Measurements from ENCODE around the gene ZNF844. TPM values are rescaled to one million over a fixed set of nuclear protein-coding genes. Genes with fewer than 3 reads are reported as not detected.
"Not testable (repeated sequence)": the region's sequence is repeated elsewhere in the genome, so short reads cannot be mapped to it uniquely, and the experiment has no call there.

The ZNF844 gene
- total and polyA plus RNA-seq, 7 experiments from 2014 or later = 1.0 to 20.9 (median 14.9) TPM

GRCh38 chr19:12052497-12053169, 11.9 kb upstream of the ZNF844 start, which contains the start of gene ZNF878:
Gene ZNF878, minus strand, starts transcription at chr19:12052961. Its CDS starts 160 bp downstream, at chr19:12052801.
- H3K27me3 ChIP-seq (ENCODE audit: control insufficient read depth in 2 of 2, insufficient read depth in 2 of 2, low read length in 2 of 2) = no peaks in the 10 kb centered on the region
- Mint-ChIP-seq H3K9me3 (peaks cover 0 to 16% (median 7%) of the 10 kb centered on the region in 11 donors), H3K27ac (peak within 1 kb of the TSS in 7 of 9 donors; percentile 9 to 61 (median 53)), H3K27me3 (peaks cover 5 to 11% (median 9%) of the 10 kb centered on the region in 5 donors), H3K4me1 (peaks cover 6 to 18% (median 13%) of the 10 kb centered on the region in 7 donors), H3K36me3 (peaks cover 0 to 11% (median 4%) of the 10 kb centered on the region in 5 donors), H3K4me3 (peak within 1 kb of the TSS; percentile 81 to 92 (median 86))
- ChIA-PET CTCF (interaction anchor here (0.5 kb wide), 1 partner anchor 168 kb away, joined by 4 read pairs; no protein-coding TSS in a partner anchor), POLR2A (interaction anchor here (1.0 to 1.3 kb wide), 2 partner anchors 34 to 128 kb away, joined by 3 to 5 read pairs; partner anchors contain the start of gene ZNF700)
- peak in 5 of 9 donors; percentile 24 to 40 (median 30) for DNase-seq
- peak within 1 kb of the TSS; percentile 61 for H3K4me3 ChIP-seq (ENCODE audit: low read length)
- intact Hi-C loops (cut with micrococcal nuclease) = loop anchor here in 1 of 2 donors (10.0 kb wide), 1 partner anchor 292 kb away; no protein-coding TSS in a partner anchor
- peak within 1 kb of the TSS; percentile 27 for H3K27ac ChIP-seq (ENCODE audit: low read depth, low read length)
- H3K4me1 ChIP-seq (ENCODE audit: control insufficient read depth in 2 of 2, insufficient read depth in 2 of 2, low read length in 2 of 2) = peaks cover 5 to 10% of the 10 kb centered on the region in 2 donors
- H3K36me3 ChIP-seq (ENCODE audit: control insufficient read depth in 2 of 3, insufficient read depth in 3 of 3, low read length in 3 of 3) = no peaks in the 10 kb centered on the region
- peak; percentile 87 for ATAC-seq
- no peaks in the 10 kb centered on the region for H3K9me3 ChIP-seq (ENCODE audit: control insufficient read depth in 2 of 3, low read length in 3 of 3)

GRCh38 chr19:12055784-12056183, 8.7 kb upstream of the ZNF844 start:
- ChIA-PET POLR2A (interaction anchor here (0.7 kb wide), 1 partner anchor 21 kb away, joined by 4 read pairs; no protein-coding TSS in a partner anchor), CTCF (interaction anchor here (0.9 to 1.3 kb wide), 2 partner anchors 10 to 12 kb away, joined by 3 read pairs; no protein-coding TSS in a partner anchor)
- Histone ChIP-seq H3K9me3 (ENCODE audit: control insufficient read depth in 2 of 3, low read length in 3 of 3) (no peaks in the 10 kb centered on the region), H3K27me3 (ENCODE audit: control insufficient read depth in 2 of 2, insufficient read depth in 2 of 2, low read length in 2 of 2) (no peaks in the 10 kb centered on the region), H3K4me1 (ENCODE audit: control insufficient read depth in 2 of 2, insufficient read depth in 2 of 2, low read length in 2 of 2) (peaks cover 5 to 10% of the 10 kb centered on the region in 2 donors), H3K27ac (ENCODE audit: low read depth, low read length) (no peak overlapping the region), H3K4me3 (ENCODE audit: low read length) (no peak overlapping the region), H3K36me3 (ENCODE audit: control insufficient read depth in 2 of 3, insufficient read depth in 3 of 3, low read length in 3 of 3) (no peaks in the 10 kb centered on the region)
- Mint-ChIP-seq H3K9me3 (peaks cover 0 to 9% (median 3%) of the 10 kb centered on the region in 11 donors), H3K4me1 (peaks cover 6 to 23% (median 19%) of the 10 kb centered on the region in 7 donors), H3K4me3 (no peak overlapping the region), H3K27ac (no peak overlapping the region), H3K27me3 (peaks cover 5 to 11% (median 9%) of the 10 kb centered on the region in 5 donors), H3K36me3 (peaks cover 0 to 7% (median 4%) of the 10 kb centered on the region in 5 donors)
- no peak for DNase-seq
- intact Hi-C loops (cut with micrococcal nuclease) = loop anchor here in 1 of 2 donors (5.0 to 10.0 kb wide), 2 partner anchors 68 to 289 kb away; no protein-coding TSS in a partner anchor
- no peak for ATAC-seq

- peaks cover 24 to 62% (median 56%) of the 10 kb centered on the region in 5 donors for H3K36me3 Mint-ChIP-seq
- peaks cover 13 to 96% (median 37%) of the 10 kb centered on the region in 3 experiments for H3K9me3 ChIP-seq (ENCODE audit: control insufficient read depth in 2 of 3, low read length in 3 of 3)
Measured at GRCh38 chr19:12075538-12076139, 11.1 kb downstream of the ZNF844 start.

GRCh38 chr19:12076331-12076730, 11.8 kb downstream of the ZNF844 start:
- H3K27ac ChIP-seq (ENCODE audit: low read depth, low read length); POLR2A ChIA-PET; H3K27me3 Mint-ChIP-seq; H3K4me1 ChIP-seq (ENCODE audit: control insufficient read depth in 2 of 2, insufficient read depth in 2 of 2, low read length in 2 of 2); CTCF ChIA-PET; DNase-seq; H3K4me1 Mint-ChIP-seq; H3K27ac Mint-ChIP-seq; ATAC-seq; intact Hi-C loops (cut with micrococcal nuclease); H3K27me3 ChIP-seq (ENCODE audit: control insufficient read depth in 2 of 2, insufficient read depth in 2 of 2, low read length in 2 of 2): not testable (repeated sequence)
- peaks cover 13 to 96% (median 38%) of the 10 kb centered on the region in 3 experiments for H3K9me3 ChIP-seq (ENCODE audit: control insufficient read depth in 2 of 3, low read length in 3 of 3)
- peaks cover 4 to 40% (median 32%) of the 10 kb centered on the region in 3 experiments for H3K36me3 ChIP-seq (ENCODE audit: control insufficient read depth in 2 of 3, insufficient read depth in 3 of 3, low read length in 3 of 3)
- H3K4me3 Mint-ChIP-seq = peak overlapping the region in 2 of 10 donors; percentile 6 to 11
- peaks cover 6 to 100% (median 71%) of the 10 kb centered on the region in 11 donors for H3K9me3 Mint-ChIP-seq
- H3K4me3 ChIP-seq (ENCODE audit: low read length) = peak overlapping the region; percentile 23
- H3K36me3 Mint-ChIP-seq = peaks cover 25 to 60% (median 53%) of the 10 kb centered on the region in 5 donors

More at GRCh38 chr19:12075538-12076139, 11.1 kb downstream of the ZNF844 start:
- no peak for DNase-seq
- Mint-ChIP-seq H3K9me3 (peaks cover 6 to 100% (median 73%) of the 10 kb centered on the region in 11 donors), H3K27me3 (no peaks in the 10 kb centered on the region), H3K4me3 (peak overlapping the region in 1 of 10 donors; percentile 17), H3K4me1 (no peaks in the 10 kb centered on the region), H3K27ac (peak overlapping the region in 1 of 9 donors; percentile 30)
- POLR2A ChIA-PET = no interaction called here
- Histone ChIP-seq H3K4me1 (ENCODE audit: control insufficient read depth in 2 of 2, insufficient read depth in 2 of 2, low read length in 2 of 2) (no peaks in the 10 kb centered on the region), H3K27me3 (ENCODE audit: control insufficient read depth in 2 of 2, insufficient read depth in 2 of 2, low read length in 2 of 2) (no peaks in the 10 kb centered on the region), H3K27ac (ENCODE audit: low read depth, low read length) (no peak overlapping the region), H3K4me3 (ENCODE audit: low read length) (peak overlapping the region; percentile 6), H3K36me3 (ENCODE audit: control insufficient read depth in 2 of 3, insufficient read depth in 3 of 3, low read length in 3 of 3) (peaks cover 4 to 40% (median 32%) of the 10 kb centered on the region in 3 experiments)
- no peak for ATAC-seq
- intact Hi-C loops (cut with micrococcal nuclease) = no loop called here
- CTCF ChIA-PET = no interaction called here

DNA sequence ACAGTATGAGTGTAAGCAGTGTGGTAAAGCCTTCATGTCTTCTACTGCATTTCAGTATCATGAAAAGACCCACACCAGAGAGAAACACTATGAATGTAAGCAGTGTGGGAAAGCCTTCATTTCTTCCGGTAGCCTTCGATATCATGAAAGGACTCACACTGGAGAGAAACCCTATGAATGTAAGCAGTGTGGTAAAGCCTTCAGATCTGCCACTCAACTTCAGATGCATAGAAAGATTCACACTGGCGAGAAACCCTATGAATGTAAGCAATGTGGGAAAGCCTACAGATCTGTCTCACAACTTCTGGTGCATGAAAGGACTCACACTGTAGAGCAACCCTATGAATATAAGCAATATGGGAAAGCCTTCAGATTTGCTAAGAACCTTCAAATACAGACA, 12.8 kb downstream of the ZNF844 start:
- H3K4me3 ChIP-seq (ENCODE audit: low read length) = no peak overlapping the region
- peaks cover 4 to 40% (median 32%) of the 10 kb centered on the region in 3 experiments for H3K36me3 ChIP-seq (ENCODE audit: control insufficient read depth in 2 of 3, insufficient read depth in 3 of 3, low read length in 3 of 3)
- ATAC-seq (no peak), DNase-seq (no peak)
- peaks cover 13 to 85% (median 38%) of the 10 kb centered on the region in 3 experiments for H3K9me3 ChIP-seq (ENCODE audit: control insufficient read depth in 2 of 3, low read length in 3 of 3)
- Mint-ChIP-seq H3K27ac (no peak overlapping the region), H3K4me1 (no peaks in the 10 kb centered on the region), H3K27me3 (no peaks in the 10 kb centered on the region), H3K9me3 (peaks cover 6 to 99% (median 71%) of the 10 kb centered on the region in 11 donors), H3K4me3 (no peak overlapping the region), H3K36me3 (peaks cover 25 to 59% (median 53%) of the 10 kb centered on the region in 5 donors)
- intact Hi-C loops (cut with micrococcal nuclease) = no loop called here
- ChIA-PET POLR2A (no interaction called here), CTCF (no interaction called here)
- no peak overlapping the region for H3K27ac ChIP-seq (ENCODE audit: low read depth, low read length)
- H3K4me1 ChIP-seq (ENCODE audit: control insufficient read depth in 2 of 2, insufficient read depth in 2 of 2, low read length in 2 of 2) = no peaks in the 10 kb centered on the region
- H3K27me3 ChIP-seq (ENCODE audit: control insufficient read depth in 2 of 2, insufficient read depth in 2 of 2, low read length in 2 of 2) = no peaks in the 10 kb centered on the region

DNA sequence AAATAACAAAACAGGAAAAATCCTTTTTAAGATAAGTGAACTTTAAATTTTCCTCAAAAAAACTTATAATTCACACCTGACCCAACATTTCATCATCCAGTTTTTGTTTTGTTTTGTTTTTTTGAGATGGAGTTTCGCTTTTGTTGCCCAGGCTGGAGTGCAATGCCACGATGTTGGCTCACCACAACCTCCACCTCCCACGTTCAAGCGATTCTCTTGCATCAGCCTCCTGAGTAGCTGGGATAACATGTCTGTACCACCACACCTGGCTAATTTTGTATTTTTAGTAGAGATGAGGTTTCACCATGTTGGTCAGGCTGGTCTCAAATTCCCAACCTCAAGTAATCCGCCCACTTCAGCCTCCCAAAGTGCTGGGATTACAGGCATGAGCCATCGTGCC, 18.8 kb downstream of the ZNF844 start:
- intact Hi-C loops (cut with micrococcal nuclease); CTCF ChIA-PET: not testable (repeated sequence)

More for the DNA sequence above, 18.8 kb downstream of the ZNF844 start:
- Mint-ChIP-seq H3K9me3 (peaks cover 0 to 79% (median 36%) of the 10 kb centered on the region in 11 donors), H3K36me3 (peaks cover 6 to 21% (median 19%) of the 10 kb centered on the region in 5 donors)
- H3K4me1 ChIP-seq (ENCODE audit: control insufficient read depth in 2 of 2, insufficient read depth in 2 of 2, low read length in 2 of 2); POLR2A ChIA-PET; H3K27me3 Mint-ChIP-seq; ATAC-seq; H3K4me3 Mint-ChIP-seq; H3K4me3 ChIP-seq (ENCODE audit: low read length); DNase-seq; H3K27ac Mint-ChIP-seq; H3K27me3 ChIP-seq (ENCODE audit: control insufficient read depth in 2 of 2, insufficient read depth in 2 of 2, low read length in 2 of 2); H3K36me3 ChIP-seq (ENCODE audit: control insufficient read depth in 2 of 3, insufficient read depth in 3 of 3, low read length in 3 of 3); H3K27ac ChIP-seq (ENCODE audit: low read depth, low read length); H3K4me1 Mint-ChIP-seq: not testable (repeated sequence)
- peaks cover 0 to 46% (median 5%) of the 10 kb centered on the region in 3 experiments for H3K9me3 ChIP-seq (ENCODE audit: control insufficient read depth in 2 of 3, low read length in 3 of 3)
